Transverse colon (tissue), 4 donors: ENCODE results near the gene POLR2L. TPM values are rescaled to one million over a fixed set of nuclear protein-coding genes. Genes with fewer than 3 reads are reported as not detected.

Experiments used
- DNase-seq: peaks from one replicate; pipeline ENCODE4 v3.0.0-alpha.2; 2019
- H3K27ac ChIP-seq, 4 donors: fragments of 200-600 bp; sonication (generic); 2 replicates each; pipeline ENCODE4 v1.5.1; 2016 to 2018; ENCODE audit warnings: inconsistent platforms in 4 of 4
- H3K27me3 ChIP-seq: fragments of 200-600 bp; sonication (generic); 2 replicates; pipeline ENCODE4 v1.5.1; 2017; ENCODE audit warnings: inconsistent platforms
- H3K36me3 ChIP-seq, 4 donors: fragments of 200-600 bp; sonication (generic); 2 replicates each; pipeline ENCODE4 v1.5.1; 2017 to 2019; ENCODE audit warnings: inconsistent platforms in 4 of 4
- H3K4me1 ChIP-seq, 4 donors: fragments of 200-600 bp; sonication (generic); 2 replicates each; pipeline ENCODE4 v1.5.1; 2017 to 2020; ENCODE audit warnings: inconsistent platforms in 4 of 4
- H3K4me3 ChIP-seq, 4 donors: fragments of 200-600 bp; sonication (generic); 1 replicate in 1 of 4; 2 replicates in 3 of 4; pipeline versions ENCODE4 v1.5.1 to v1.6.1; 2017 to 2019; ENCODE audit warnings: inconsistent platforms in 4 of 4
- H3K9me3 ChIP-seq, 2 donors: fragments of 200-600 bp; sonication (generic); 2 replicates each; pipeline ENCODE4 v1.5.1; 2017 to 2019; ENCODE audit warnings: inconsistent platforms in 2 of 2
- CTCF ChIP-seq, 5 experiments: fragments of 200-600 bp in 3 of 5; fragments of 450-650 bp in 2 of 5; sonication (generic) in 3 of 5; IDR thresholded peaks; 1 replicate in 2 of 5; 2 replicates in 3 of 5; pipeline ENCODE4 v1.5.1; 2016 to 2017; ENCODE audit warnings: antibody characterized with exemption in 5 of 5, inconsistent platforms in 3 of 5, mild to moderate bottlenecking in 2 of 5, moderate library complexity in 1 of 5
- EP300 ChIP-seq: sonication (generic); formaldehyde crosslinking; IDR thresholded peaks from one replicate; pipeline ENCODE4 v1.6.1; 2017; ENCODE audit warnings: antibody characterized with exemption, low read depth
- POLR2A ChIP-seq: fragments of 450-650 bp; IDR thresholded peaks from one replicate; pipeline ENCODE4 v1.6.1; 2016; ENCODE audit warnings: antibody characterized with exemption, mild to moderate bottlenecking, moderate library complexity
- POLR2AphosphoS5 ChIP-seq, 3 donors: sonication (generic); formaldehyde crosslinking; IDR thresholded peaks; one replicate each; pipeline ENCODE4 v1.6.1; 2016; ENCODE audit warnings: antibody characterized with exemption in 3 of 3
- WGBS, 2 donors: methylation state at CpG; one replicate each; pipeline ENCODE4 v1.1.5; 2018; ENCODE audit warnings: low coverage in 1 of 2; 5-methylcytosine and 5-hydroxymethylcytosine counted together
- in situ Hi-C, 4 donors: fragments of 200-750 bp; cut with MboI; loops; one replicate each; pipeline versions ENCODE4 v1.15.0 to v1.15.1; 2017; ENCODE audit warnings: low sequenced_read_pairs in 3 of 4, low pct_ligation_motif_present in 1 of 4, low pct_unique_long_range_greater_than_20kb in 1 of 4
- intact Hi-C: fragments of 100-400 bp; cut with DNase I; formaldehyde crosslinking; loops from one replicate; pipeline ENCODE4 v1.15.1; 2023; ENCODE audit warnings: low total_unique reads
- total RNA-seq, 4 donors: library from RNA; depleted of rRNA; stranded (reverse); fragments of >200 nt; gene quantifications; one replicate each; pipeline ENCODE4 v1.1.0, GENCODE V29; 2016

The POLR2L gene
- total RNA-seq, 4 donors from 2014 or later, result 9.7 to 66.6 (median 32.7) TPM

- no peak overlapping the region for H3K4me3 ChIP-seq
- TF ChIP-seq CTCF (IDR thresholded peaks at IDR 0.05) (no peak), POLR2A (no peak), POLR2AphosphoS5 (IDR thresholded peaks at IDR 0.05) (no peak), EP300 (no peak)
- 91% methylated on average over 53 of the region's 53 CpGs; no CpG with 5 or more reads in 1 of the 2 donors for WGBS, 2 donors
- in situ Hi-C loops (no loop called here), intact Hi-C loops (no loop called here)
- DNase-seq, result no peak
- H3K36me3 ChIP-seq, result peaks cover 0 to 14% (median 0%) of the 10 kb centered on the region in 4 donors
- H3K9me3 ChIP-seq, result no peaks in the 10 kb centered on the region
- peaks cover 36% of the 10 kb centered on the region for H3K27me3 ChIP-seq
- peak overlapping the region in 1 of 4 donors; percentile 95 for H3K27ac ChIP-seq
- H3K4me1 ChIP-seq, result peaks cover 21 to 80% (median 71%) of the 10 kb centered on the region in 4 donors
Observed at GRCh38 chr11:823441-824291, 18.7 kb downstream of the POLR2L start.

- peak overlapping the region in 1 of 4 donors; percentile 93 for H3K4me3 ChIP-seq
- WGBS, 2 donors, result 80% methylated on average over 22 of the region's 22 CpGs; no CpG with 5 or more reads in 1 of the 2 donors
- peaks cover 0 to 14% (median 0%) of the 10 kb centered on the region in 4 donors for H3K36me3 ChIP-seq
- H3K4me1 ChIP-seq, result peaks cover 22 to 65% (median 60%) of the 10 kb centered on the region in 4 donors
- no peak for DNase-seq
- intact Hi-C loops, result no loop called here
- H3K9me3 ChIP-seq, result no peaks in the 10 kb centered on the region
- H3K27ac ChIP-seq, result peak overlapping the region; percentile 96 to 100 (median 97)
- in situ Hi-C loops, result no loop called here
- H3K27me3 ChIP-seq, result peaks cover 17% of the 10 kb centered on the region
- TF ChIP-seq POLR2AphosphoS5 (IDR thresholded peaks at IDR 0.05) (no peak), CTCF (IDR thresholded peaks at IDR 0.05) (no peak), POLR2A (no peak), EP300 (no peak)
Observed at GRCh38 chr11:821512-822371, 20.6 kb downstream of the POLR2L start.

- DNase-seq, result peak; percentile 81
- intact Hi-C loops, result no loop called here
- TF ChIP-seq POLR2AphosphoS5 (IDR thresholded peaks at IDR 0.05) (peak in 2 of 3 donors; percentile 68 to 77), POLR2A (peak; percentile 47), CTCF (IDR thresholded peaks at IDR 0.05) (no peak), EP300 (no peak)
- in situ Hi-C loops, result no loop called here
- Histone ChIP-seq H3K27ac (peak overlapping the region; percentile 96 to 100 (median 97)), H3K4me3 (peak overlapping the region; percentile 62 to 97 (median 86)), H3K36me3 (peaks cover 0 to 14% (median 0%) of the 10 kb centered on the region in 4 donors), H3K9me3 (no peaks in the 10 kb centered on the region), H3K27me3 (peaks cover 9% of the 10 kb centered on the region), H3K4me1 (peaks cover 18 to 57% (median 51%) of the 10 kb centered on the region in 4 donors)
- WGBS, 2 donors, result 52% methylated on average over 11 of the region's 11 CpGs; no CpG with 5 or more reads in 1 of the 2 donors
Observed at GRCh38 chr11:820655-821511, 21.4 kb downstream of the POLR2L start.
